ENCODE results near the gene EXOSC6.
"Not testable (repeated sequence)": the region's sequence is repeated elsewhere in the genome, so short reads cannot be mapped to it uniquely, and the experiment has no call there.

EXOSC6 gene

GRCh38 chr16:70251629-70252354, at the start of gene EXOSC6:
Gene EXOSC6 (minus strand): TSS chr16:70251940. CDS start chr16:70251900, 40 bp downstream.
- DNase-seq (ENCODE audit: low read depth in 2 of 2): peak; percentile 85 to 87

- no peak for DNase-seq (ENCODE audit: low read depth in 2 of 2)
Measured at GRCh38 chr16:70301121-70301520, 49.4 kb upstream of the EXOSC6 start.

GRCh38 chr16:70298988-70299938, 47.5 kb upstream of the EXOSC6 start, which contains the start of gene DDX19B:
Gene DDX19B (plus strand): TSS chr16:70299186. CDS start chr16:70299298, 112 bp downstream.
- peak; percentile 21 to 50 for DNase-seq (ENCODE audit: low read depth in 2 of 2)

GRCh38 chr16:70295634-70296033, 43.9 kb upstream of the EXOSC6 start:
- DNase-seq (ENCODE audit: low read depth in 2 of 2): no peak

GRCh38 chr16:70294385-70295025, 42.8 kb upstream of the EXOSC6 start:
- DNase-seq (ENCODE audit: low read depth in 2 of 2): no peak

- not testable (repeated sequence) for DNase-seq (ENCODE audit: low read depth in 2 of 2)
Measured at GRCh38 chr16:70292148-70292547, 40.4 kb upstream of the EXOSC6 start.

- DNase-seq (ENCODE audit: low read depth in 2 of 2): no peak
Measured at GRCh38 chr16:70290949-70291519, 39.3 kb upstream of the EXOSC6 start.

GRCh38 chr16:70289229-70290094, 37.7 kb upstream of the EXOSC6 start, which contains the start of gene AARS1:
Gene AARS1 (minus strand): TSS chr16:70289506. CDS start chr16:70282763, 6,743 bp downstream.
- peak; percentile 91 to 92 for DNase-seq (ENCODE audit: low read depth in 2 of 2)

GRCh38 chr16:70287304-70287971, 35.7 kb upstream of the EXOSC6 start:
- DNase-seq (ENCODE audit: low read depth in 2 of 2): not testable (repeated sequence)

- DNase-seq (ENCODE audit: low read depth in 2 of 2): no peak
Measured at GRCh38 chr16:70276392-70276791, 24.7 kb upstream of the EXOSC6 start.

- DNase-seq (ENCODE audit: low read depth in 2 of 2): no peak
Measured at GRCh38 chr16:70271696-70272095, 20.0 kb upstream of the EXOSC6 start.

- DNase-seq (ENCODE audit: low read depth in 2 of 2): no peak
Measured at GRCh38 chr16:70270176-70270575, 18.4 kb upstream of the EXOSC6 start.

GRCh38 chr16:70269471-70269870, 17.7 kb upstream of the EXOSC6 start:
- DNase-seq (ENCODE audit: low read depth in 2 of 2): no peak

GRCh38 chr16:70267922-70268321, 16.2 kb upstream of the EXOSC6 start:
- not testable (repeated sequence) for DNase-seq (ENCODE audit: low read depth in 2 of 2)

- no peak for DNase-seq (ENCODE audit: low read depth in 2 of 2)
Measured at GRCh38 chr16:70267516-70267915, 15.8 kb upstream of the EXOSC6 start.

GRCh38 chr16:70259903-70260302, 8.2 kb upstream of the EXOSC6 start:
- DNase-seq (ENCODE audit: low read depth in 2 of 2): not testable (repeated sequence)

GRCh38 chr16:70258946-70259345, 7.2 kb upstream of the EXOSC6 start:
- no peak for DNase-seq (ENCODE audit: low read depth in 2 of 2)

GRCh38 chr16:70258065-70258464, 6.3 kb upstream of the EXOSC6 start:
- DNase-seq (ENCODE audit: low read depth in 2 of 2): no peak

GRCh38 chr16:70257391-70257790, 5.7 kb upstream of the EXOSC6 start:
- no peak for DNase-seq (ENCODE audit: low read depth in 2 of 2)

- DNase-seq (ENCODE audit: low read depth in 2 of 2): no peak
Measured at GRCh38 chr16:70255574-70255973, 3.8 kb upstream of the EXOSC6 start.
